Endodermal cell (in vitro differentiated cells): ENCODE results near the gene EFCAB10. TPM values are rescaled to one million over a fixed set of nuclear protein-coding genes. Genes with fewer than 3 reads are reported as not detected.

ENCODE experiments used
- DNase-seq: peaks from one replicate; pipeline ENCODE4 v3.0.0-alpha.2; 2017
- H3K27ac ChIP-seq: 2 replicates; pipeline ENCODE4 v1.5.1; 2013; ENCODE audit warnings: mild to moderate bottlenecking, low read depth, low read length, moderate library complexity
- H3K27me3 ChIP-seq: 2 replicates; pipeline ENCODE4 v1.6.1; 2013; ENCODE audit warnings: mild to moderate bottlenecking, low read length, moderate library complexity; ENCODE audit not compliant: insufficient read depth, control insufficient read depth, poor library complexity, severe bottlenecking
- H3K36me3 ChIP-seq: 2 replicates; pipeline ENCODE4 v1.7.0; 2013; ENCODE audit warnings: mild to moderate bottlenecking, low read length, moderate library complexity; ENCODE audit not compliant: control insufficient read depth, insufficient read depth
- H3K4me1 ChIP-seq: one replicate; pipeline ENCODE4 v1.7.0; 2013; ENCODE audit warnings: low read length; ENCODE audit not compliant: control insufficient read depth, insufficient read depth
- H3K4me3 ChIP-seq: 2 replicates; pipeline ENCODE4 v1.5.1; 2013; ENCODE audit warnings: mild to moderate bottlenecking, low read length, moderate library complexity
- H3K9ac ChIP-seq: 2 replicates; pipeline ENCODE4 v1.6.1; 2013; ENCODE audit warnings: mild to moderate bottlenecking, low read length, moderate library complexity; ENCODE audit not compliant: poor library complexity, severe bottlenecking; ENCODE audit errors: extremely low read depth
- H3K9me3 ChIP-seq: 2 replicates; pipeline ENCODE4 v1.6.1; 2013; ENCODE audit warnings: mild to moderate bottlenecking, low read length, moderate library complexity; ENCODE audit not compliant: control insufficient read depth
- H3K27ac Mint-ChIP-seq: 2 replicates; pipeline ENCODE4 v1.8.0; 2020; ENCODE audit warnings: mixed read lengths
- H3K27me3 Mint-ChIP-seq: 2 replicates; pipeline ENCODE4 v1.8.0; 2021; ENCODE audit warnings: mild to moderate bottlenecking, mixed read lengths; ENCODE audit not compliant: insufficient read depth
- H3K36me3 Mint-ChIP-seq: 2 replicates; pipeline ENCODE4 v1.8.0; 2020; ENCODE audit warnings: low read depth, mixed read lengths
- H3K4me1 Mint-ChIP-seq: 2 replicates; pipeline ENCODE4 v1.8.0; 2020; ENCODE audit warnings: mixed read lengths
- H3K4me3 Mint-ChIP-seq: 2 replicates; pipeline ENCODE4 v1.8.0; 2020; ENCODE audit warnings: mild to moderate bottlenecking, moderate library complexity, mixed read lengths
- H3K9me3 Mint-ChIP-seq: 2 replicates; pipeline ENCODE4 v1.8.0; 2020; ENCODE audit warnings: mild to moderate bottlenecking, mixed read lengths
- WGBS, 2 experiments: methylation state at CpG; one replicate each; pipeline versions ENCODE4 v1.1.5 to v1.1.7; 2013; ENCODE audit warnings: missing lambda C conversion rate in 2 of 2, mixed read lengths in 1 of 2; ENCODE audit not compliant: insufficient coverage in 1 of 2, insufficient read length in 1 of 2; 5-methylcytosine and 5-hydroxymethylcytosine counted together
- total RNA-seq, 2 donors: library from RNA; stranded (reverse); fragmentation: NEBNext Ultra II Directional in 1 of 2; extraction: Animal tissue kit (Norgen Biotek cat#: 25700) in 1 of 2; gene quantifications; 2 replicates in 1 of 2; 3 replicates in 1 of 2; pipeline ENCODE4 v1.2.1, GENCODE V29; 2021
- TF ChIP-seq, protein P1 (sequence below): fragments of 200-600 bp; sonication (generic); conservative IDR thresholded peaks from 2 replicates; pipeline ENCODE4 v1.5.0; 2021; ENCODE audit warnings: antibody characterized with exemption, mild to moderate bottlenecking

The EFCAB10 gene
- total RNA-seq, 2 donors from 2014 or later, result 0.68 to 0.89 TPM

DNA sequence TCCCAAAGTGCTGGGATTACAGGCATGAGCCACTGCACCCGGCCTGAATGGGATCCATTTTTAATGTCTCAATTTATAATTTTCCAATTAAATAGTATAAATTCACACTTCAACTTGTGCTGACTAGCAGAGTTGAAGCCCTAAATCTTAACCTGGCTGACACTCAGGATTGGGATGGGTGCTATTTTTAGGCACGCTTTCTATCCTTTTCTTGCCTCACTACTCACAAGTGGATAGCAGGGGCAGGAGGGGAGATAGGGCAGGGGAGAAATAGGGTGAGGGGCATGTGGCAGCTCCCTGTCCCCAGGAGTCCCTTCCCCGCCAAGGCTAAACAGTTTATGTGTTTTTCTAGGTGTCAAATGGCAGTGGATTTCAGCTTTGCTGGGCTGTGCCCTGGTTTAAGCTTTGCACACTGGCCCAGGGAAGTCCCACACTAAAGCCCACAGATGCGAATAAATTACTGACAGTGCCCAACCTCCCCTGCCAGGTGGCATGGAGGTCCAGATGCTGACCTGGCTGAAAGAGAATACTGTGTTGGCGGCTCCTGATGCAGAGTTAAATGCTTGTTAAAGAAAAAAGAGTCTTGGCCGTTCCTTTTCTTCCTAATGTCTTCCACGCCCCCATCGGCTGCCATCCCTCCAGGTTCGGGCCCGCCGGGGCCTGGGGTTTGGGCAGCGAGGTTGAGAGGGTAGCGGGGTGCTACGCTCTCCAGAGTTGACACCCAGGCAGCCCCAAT lies 36.2 kb upstream of the EFCAB10 start:
- peaks cover 3% of the 10 kb centered on the region for H3K4me1 Mint-ChIP-seq
- Histone ChIP-seq H3K4me3 (no peak overlapping the region), H3K27me3 (no peaks in the 10 kb centered on the region), H3K9ac (no peak overlapping the region), H3K27ac (no peak overlapping the region), H3K36me3 (peaks cover 16% of the 10 kb centered on the region), H3K9me3 (no peaks in the 10 kb centered on the region), H3K4me1 (no peaks in the 10 kb centered on the region)
- peaks cover 67% of the 10 kb centered on the region for H3K36me3 Mint-ChIP-seq
- TF ChIP-seq, protein P1, sequence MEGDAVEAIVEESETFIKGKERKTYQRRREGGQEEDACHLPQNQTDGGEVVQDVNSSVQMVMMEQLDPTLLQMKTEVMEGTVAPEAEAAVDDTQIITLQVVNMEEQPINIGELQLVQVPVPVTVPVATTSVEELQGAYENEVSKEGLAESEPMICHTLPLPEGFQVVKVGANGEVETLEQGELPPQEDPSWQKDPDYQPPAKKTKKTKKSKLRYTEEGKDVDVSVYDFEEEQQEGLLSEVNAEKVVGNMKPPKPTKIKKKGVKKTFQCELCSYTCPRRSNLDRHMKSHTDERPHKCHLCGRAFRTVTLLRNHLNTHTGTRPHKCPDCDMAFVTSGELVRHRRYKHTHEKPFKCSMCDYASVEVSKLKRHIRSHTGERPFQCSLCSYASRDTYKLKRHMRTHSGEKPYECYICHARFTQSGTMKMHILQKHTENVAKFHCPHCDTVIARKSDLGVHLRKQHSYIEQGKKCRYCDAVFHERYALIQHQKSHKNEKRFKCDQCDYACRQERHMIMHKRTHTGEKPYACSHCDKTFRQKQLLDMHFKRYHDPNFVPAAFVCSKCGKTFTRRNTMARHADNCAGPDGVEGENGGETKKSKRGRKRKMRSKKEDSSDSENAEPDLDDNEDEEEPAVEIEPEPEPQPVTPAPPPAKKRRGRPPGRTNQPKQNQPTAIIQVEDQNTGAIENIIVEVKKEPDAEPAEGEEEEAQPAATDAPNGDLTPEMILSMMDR, result no peak
- H3K4me3 Mint-ChIP-seq, result no peak overlapping the region
- peak overlapping the region; percentile 58 for H3K27ac Mint-ChIP-seq
- DNase-seq, result peak; percentile 45
- 93 to 100% methylated on average over 3 to 14 of the region's 14 CpGs for WGBS, 2 experiments
- H3K27me3 Mint-ChIP-seq, result no peaks in the 10 kb centered on the region
- no peaks in the 10 kb centered on the region for H3K9me3 Mint-ChIP-seq

DNA sequence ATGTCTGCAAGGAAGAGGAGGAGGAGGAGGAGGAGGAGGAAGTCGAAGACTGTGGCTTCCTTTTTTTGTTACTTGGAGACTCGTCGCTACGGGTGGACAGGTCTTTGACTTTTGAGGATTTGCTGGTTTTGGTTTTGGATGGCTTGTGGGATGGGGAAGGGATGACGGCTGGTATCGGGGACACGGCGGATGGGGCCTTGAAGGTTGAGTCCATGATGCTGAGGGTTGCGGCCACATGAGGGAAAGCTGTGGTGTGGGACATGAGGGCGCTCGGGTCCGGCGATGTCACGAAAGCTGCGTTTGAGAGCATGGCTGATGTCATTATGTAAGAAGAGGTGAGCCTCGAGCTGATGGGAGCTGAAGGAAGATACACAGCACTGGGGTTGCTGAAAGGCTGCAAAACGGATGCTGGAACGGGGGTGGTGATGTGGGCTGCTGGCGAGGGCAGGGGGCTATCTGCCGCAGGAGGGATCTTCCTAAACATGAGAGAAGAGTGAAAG lies 33.1 kb upstream of the EFCAB10 start:
- Mint-ChIP-seq H3K27ac (peak overlapping the region; percentile 49), H3K4me1 (no peaks in the 10 kb centered on the region), H3K4me3 (no peak overlapping the region), H3K27me3 (no peaks in the 10 kb centered on the region), H3K9me3 (no peaks in the 10 kb centered on the region), H3K36me3 (peaks cover 64% of the 10 kb centered on the region)
- no peak overlapping the region for H3K9ac ChIP-seq
- TF ChIP-seq, protein P1, result no peak
- WGBS, 2 experiments, result 94 to 96% methylated on average over 15 to 20 of the region's 20 CpGs
- no peaks in the 10 kb centered on the region for H3K27me3 ChIP-seq
- H3K36me3 ChIP-seq, result peaks cover 16% of the 10 kb centered on the region
- DNase-seq, result peak; percentile 35
- H3K4me3 ChIP-seq, result no peak overlapping the region
- H3K9me3 ChIP-seq, result no peaks in the 10 kb centered on the region
- no peak overlapping the region for H3K27ac ChIP-seq
- H3K4me1 ChIP-seq, result no peaks in the 10 kb centered on the region

DNA sequence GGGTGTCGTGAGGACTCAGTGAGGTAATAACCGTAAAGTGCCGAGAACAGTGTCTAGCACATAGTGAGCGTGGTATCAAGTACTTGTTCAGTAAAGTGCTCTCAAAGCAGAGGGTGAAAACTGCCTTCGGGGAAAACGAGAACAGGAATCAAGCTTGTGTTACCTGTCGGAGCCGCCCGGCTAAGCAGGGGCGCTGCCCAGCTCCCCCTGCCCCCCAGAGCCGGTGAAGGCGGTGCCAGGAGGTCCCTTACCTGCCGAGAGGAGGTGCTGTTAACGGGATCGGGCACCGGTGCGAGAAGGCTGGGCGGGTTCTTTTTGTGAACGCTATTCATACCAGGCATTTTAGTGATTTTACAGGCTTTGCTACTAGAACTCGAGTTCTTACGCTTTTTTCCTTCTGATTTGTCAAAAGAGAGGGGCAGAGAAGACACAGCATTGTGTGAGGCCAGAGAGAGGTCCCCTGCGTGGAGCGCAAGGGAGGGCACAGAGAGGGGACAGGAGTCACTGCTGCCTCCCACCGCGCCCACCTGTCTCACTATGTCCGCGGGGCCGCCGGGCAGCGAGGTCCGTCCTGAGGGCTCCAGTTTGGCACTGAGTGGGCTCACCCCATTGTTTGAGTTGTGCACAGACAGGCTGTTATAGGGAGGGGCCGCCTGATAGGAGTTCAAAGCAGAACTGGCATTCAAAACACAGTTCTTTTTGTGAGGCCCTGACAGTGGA lies 32.5 kb upstream of the EFCAB10 start:
- TF ChIP-seq, protein P1, result no peak
- no peak overlapping the region for H3K4me3 Mint-ChIP-seq
- no peaks in the 10 kb centered on the region for H3K9me3 ChIP-seq
- H3K27ac Mint-ChIP-seq, result no peak overlapping the region
- no peak overlapping the region for H3K9ac ChIP-seq
- peak; percentile 43 for DNase-seq
- no peaks in the 10 kb centered on the region for H3K27me3 Mint-ChIP-seq
- H3K4me1 ChIP-seq, result no peaks in the 10 kb centered on the region
- no peak overlapping the region for H3K27ac ChIP-seq
- peaks cover 64% of the 10 kb centered on the region for H3K36me3 Mint-ChIP-seq
- no peaks in the 10 kb centered on the region for H3K4me1 Mint-ChIP-seq
- no peaks in the 10 kb centered on the region for H3K9me3 Mint-ChIP-seq
- no peaks in the 10 kb centered on the region for H3K27me3 ChIP-seq
- peaks cover 15% of the 10 kb centered on the region for H3K36me3 ChIP-seq
- WGBS, 2 experiments, result 94 to 97% methylated on average over 30 to 32 of the region's 32 CpGs
- H3K4me3 ChIP-seq, result no peak overlapping the region
